OCI-LY3 (cell line): ENCODE data around the gene RGMB.

Source experiments
- H2AFZ ChIP-seq: fragments of 200-600, 300-600 bp; shearing (Covaris generic); 2 replicates; pipeline ENCODE4 v1.6.0; 2014; ENCODE audit warnings: antibody characterized with exemption, low read depth, low read length
- H3K27ac ChIP-seq: fragments of 200-600, 300-600 bp; sonication (generic); 2 replicates; pipeline ENCODE4 v1.5.1; 2014; ENCODE audit warnings: mild to moderate bottlenecking, low read length, moderate library complexity, mixed read lengths
- H3K27me3 ChIP-seq: fragments of 200-600, 300-600 bp; sonication (generic); 2 replicates; pipeline ENCODE4 v1.6.1; 2014; ENCODE audit warnings: low read depth, low read length, mixed read lengths
- H3K36me3 ChIP-seq: fragments of 200-600, 300-600 bp; sonication (generic); replicated peaks from 2 replicates; pipeline ENCODE3; 2014; ENCODE audit warnings: low read depth, low read length, mixed read lengths
- H3K4me1 ChIP-seq: fragments of 300-600, 200-600 bp; sonication (generic); 2 replicates; pipeline ENCODE4 v1.6.1; 2014; ENCODE audit warnings: low read length, mixed read lengths
- H3K4me2 ChIP-seq: fragments of 200-600, 300-600 bp; sonication (generic); 2 replicates; pipeline ENCODE4 v1.6.1; 2014; ENCODE audit warnings: low read length, mixed read lengths
- H3K4me3 ChIP-seq: fragments of 300-600, 200-600 bp; sonication (generic); 2 replicates; pipeline ENCODE4 v1.5.1; 2014; ENCODE audit warnings: antibody characterized with exemption, mild to moderate bottlenecking, low read length, moderate library complexity
- H3K79me2 ChIP-seq: fragments of 300-600, 200-600 bp; shearing (Covaris generic); 2 replicates; pipeline ENCODE4 v1.6.1; 2014; ENCODE audit warnings: mild to moderate bottlenecking, low read length, mixed read lengths
- H3K9ac ChIP-seq: fragments of 300-600, 200-600 bp; shearing (Covaris generic); 2 replicates; pipeline ENCODE4 v1.6.0; 2014; ENCODE audit warnings: mild to moderate bottlenecking, low read length, moderate library complexity
- H3K9me3 ChIP-seq: fragments of 200-600, 300-600 bp; shearing (Covaris generic); 2 replicates; pipeline ENCODE4 v1.6.1; 2014; ENCODE audit warnings: low read length, mixed read lengths; ENCODE audit not compliant: insufficient read depth
- H4K20me1 ChIP-seq: fragments of 200-600, 300-600 bp; sonication (generic); 2 replicates; pipeline ENCODE4 v1.6.1; 2016; ENCODE audit warnings: low read length, mixed read lengths; ENCODE audit not compliant: insufficient read depth
- CTCF ChIP-seq: fragments of 200-600, 300-600 bp; sonication (generic); IDR thresholded peaks from 2 replicates; pipeline ENCODE4 v1.5.1; 2014; ENCODE audit warnings: antibody characterized with exemption, low read length, low read depth
- EZH2phosphoT487 ChIP-seq: fragments of 200-600 bp; shearing (Covaris generic); IDR thresholded peaks from 2 replicates; pipeline ENCODE4 v1.6.1; 2018; ENCODE audit warnings: antibody characterized with exemption, mixed run types, low read depth

The RGMB gene

GRCh38 chr5:98840946-98841345 is 67.5 kb downstream of the RGMB start:
- Histone ChIP-seq H4K20me1 (no peaks in the 10 kb centered on the region), H3K4me2 (no peak overlapping the region), H3K9me3 (no peaks in the 10 kb centered on the region), H3K9ac (no peak overlapping the region), H3K27ac (no peak overlapping the region), H2AFZ (no peak overlapping the region), H3K36me3 (no peaks in the 10 kb centered on the region), H3K4me3 (no peak overlapping the region), H3K27me3 (no peaks in the 10 kb centered on the region), H3K79me2 (no peaks in the 10 kb centered on the region), H3K4me1 (no peaks in the 10 kb centered on the region)
- TF ChIP-seq EZH2phosphoT487 (no peak), CTCF (no peak)

GRCh38 chr5:98843481-98843880 is 70.0 kb downstream of the RGMB start:
- Histone ChIP-seq H3K9ac (no peak overlapping the region), H3K79me2 (no peaks in the 10 kb centered on the region), H3K4me1 (no peaks in the 10 kb centered on the region), H3K27ac (no peak overlapping the region), H3K4me2 (no peak overlapping the region), H3K36me3 (no peaks in the 10 kb centered on the region), H3K27me3 (no peaks in the 10 kb centered on the region), H3K4me3 (no peak overlapping the region), H2AFZ (no peak overlapping the region), H3K9me3 (no peaks in the 10 kb centered on the region), H4K20me1 (no peaks in the 10 kb centered on the region)
- TF ChIP-seq CTCF (no peak), EZH2phosphoT487 (no peak)

GRCh38 chr5:98844865-98845264 is 71.4 kb downstream of the RGMB start:
- H3K4me2 ChIP-seq = no peak overlapping the region
- no peaks in the 10 kb centered on the region for H3K36me3 ChIP-seq
- H3K4me3 ChIP-seq = no peak overlapping the region
- no peak overlapping the region for H3K27ac ChIP-seq
- TF ChIP-seq EZH2phosphoT487 (no peak), CTCF (no peak)
- H4K20me1 ChIP-seq = no peaks in the 10 kb centered on the region
- no peaks in the 10 kb centered on the region for H3K4me1 ChIP-seq
- H2AFZ ChIP-seq = no peak overlapping the region
- H3K27me3 ChIP-seq = no peaks in the 10 kb centered on the region
- H3K9me3 ChIP-seq = no peaks in the 10 kb centered on the region
- no peak overlapping the region for H3K9ac ChIP-seq
- H3K79me2 ChIP-seq = no peaks in the 10 kb centered on the region

GRCh38 chr5:98845878-98846277 is 72.4 kb downstream of the RGMB start:
- Histone ChIP-seq H3K27me3 (no peaks in the 10 kb centered on the region), H3K9me3 (no peaks in the 10 kb centered on the region), H3K4me1 (no peaks in the 10 kb centered on the region), H3K4me3 (no peak overlapping the region), H2AFZ (no peak overlapping the region), H3K79me2 (no peaks in the 10 kb centered on the region), H3K27ac (no peak overlapping the region), H3K9ac (no peak overlapping the region), H3K4me2 (no peak overlapping the region), H4K20me1 (no peaks in the 10 kb centered on the region), H3K36me3 (no peaks in the 10 kb centered on the region)
- TF ChIP-seq EZH2phosphoT487 (no peak), CTCF (no peak)
